NOMO-1 treated with DMSO at 0.1 percent for 48 hours (cell line): Measurements from ENCODE around the gene MAST4.

ENCODE experiments used
- DNase-seq: peaks from one replicate; lab custom pipeline; 2025; ENCODE audit not compliant: unreplicated experiment; lab: John Stamatoyannopoulos, UW

The MAST4 gene

GRCh38 chr5:67031692-67032091 is 435.5 kb downstream of the MAST4 start:
- no peak for DNase-seq

- peak; percentile 91 for DNase-seq
These were observed 436.9 kb downstream of the MAST4 start for GRCh38 chr5:67032921-67033664.

- DNase-seq = no peak
These were observed 437.9 kb downstream of the MAST4 start for GRCh38 chr5:67033880-67034651.

- DNase-seq = no peak
These were observed 439.0 kb downstream of the MAST4 start for GRCh38 chr5:67035098-67035740.

- DNase-seq = no peak
These were observed 441.0 kb downstream of the MAST4 start for GRCh38 chr5:67037171-67037570.

GRCh38 chr5:67038817-67039603 is 442.8 kb downstream of the MAST4 start:
- DNase-seq = no peak

- DNase-seq = no peak
These were observed 446.2 kb downstream of the MAST4 start for GRCh38 chr5:67042176-67043003.

GRCh38 chr5:67043796-67044511 is 447.8 kb downstream of the MAST4 start:
- no peak for DNase-seq

- DNase-seq = no peak
These were observed 449.9 kb downstream of the MAST4 start for GRCh38 chr5:67045816-67046740.

GRCh38 chr5:67047160-67047559 is 451.0 kb downstream of the MAST4 start:
- DNase-seq = no peak

GRCh38 chr5:67047616-67048015 is 451.4 kb downstream of the MAST4 start:
- DNase-seq = no peak

GRCh38 chr5:67050125-67050524 is 453.9 kb downstream of the MAST4 start:
- DNase-seq = no peak

- DNase-seq = no peak
These were observed 454.4 kb downstream of the MAST4 start for GRCh38 chr5:67050635-67051034.

- DNase-seq = no peak
These were observed 455.0 kb downstream of the MAST4 start for GRCh38 chr5:67051164-67051563.

- DNase-seq = no peak
These were observed 455.8 kb downstream of the MAST4 start for GRCh38 chr5:67052034-67052433.

GRCh38 chr5:67053229-67053628 is 457.0 kb downstream of the MAST4 start:
- no peak for DNase-seq

- no peak for DNase-seq
These were observed 463.0 kb downstream of the MAST4 start for GRCh38 chr5:67058998-67059743.
